Caco-2 (cell line): ENCODE results near the gene SCRN1. TPM values are rescaled to one million over a fixed set of nuclear protein-coding genes. Genes with fewer than 3 reads are reported as not detected.

ENCODE experiments used
- BruUV-seq: library from RNA; stranded (reverse); fragments of 400-500 nt; replicated peaks from 2 replicates; lab custom pipeline; 2021; lab: Mats Ljungman, UMichigan
- CTCF ChIA-PET: fragments of 300-600 bp; sonication (Branson Sonifier 250); formaldehyde crosslinking; loops from one replicate; lab custom pipeline; 2022; ENCODE audit warnings: antibody characterized with exemption; lab: Charles Lee
- POLR2A ChIA-PET: fragments of 300-600 bp; sonication (Branson Sonifier 250); formaldehyde crosslinking; loops from one replicate; lab custom pipeline; 2022; ENCODE audit warnings: antibody characterized with exemption; lab: Charles Lee
- DNase-seq, 2 experiments: peaks; one replicate each; pipeline versions ENCODE4 v3.0.0 to v3.0.0-alpha.2; 2020 to 2022
- H3K27me3 ChIP-seq: replicated peaks from 2 replicates; pipeline ENCODE4 v1.6.0; 2011; ENCODE audit warnings: low read length; ENCODE audit not compliant: control insufficient read depth, insufficient read depth
- H3K36me3 ChIP-seq: 2 replicates; pipeline ENCODE4 v1.5.1; 2011; ENCODE audit warnings: low read length; ENCODE audit not compliant: control insufficient read depth, insufficient read depth
- H3K4me1 ChIP-seq: fragments of 250-450 bp; sonication (Bioruptor Pico); 2 replicates; pipeline ENCODE4 v1.5.1; 2020; ENCODE audit warnings: mild to moderate bottlenecking
- H3K4me3 ChIP-seq: 2 replicates; pipeline ENCODE4 v1.5.1; 2011; ENCODE audit warnings: low read depth, mild to moderate bottlenecking, control low read depth, low read length
- H3K9me3 ChIP-seq: fragments of 250-450 bp; sonication (Bioruptor Pico); 2 replicates; pipeline ENCODE4 v1.5.1; 2020; ENCODE audit warnings: mild to moderate bottlenecking, moderate library complexity
- H3K27ac Mint-ChIP-seq: one replicate; pipeline ENCODE4 v1.8.0; 2022; ENCODE audit warnings: mixed read lengths; ENCODE audit not compliant: unreplicated experiment
- H3K27me3 Mint-ChIP-seq: one replicate; pipeline ENCODE4 v1.8.0; 2022; ENCODE audit warnings: mixed read lengths; ENCODE audit not compliant: insufficient read depth, unreplicated experiment
- H3K36me3 Mint-ChIP-seq: one replicate; pipeline ENCODE4 v1.8.0; 2022; ENCODE audit warnings: mild to moderate bottlenecking, mixed read lengths; ENCODE audit not compliant: insufficient read depth, unreplicated experiment
- H3K4me1 Mint-ChIP-seq: one replicate; pipeline ENCODE4 v1.8.0; 2022; ENCODE audit warnings: low read depth, mixed read lengths; ENCODE audit not compliant: unreplicated experiment
- H3K4me3 Mint-ChIP-seq: one replicate; pipeline ENCODE4 v1.8.0; 2022; ENCODE audit warnings: mild to moderate bottlenecking, moderate library complexity, mixed read lengths; ENCODE audit not compliant: unreplicated experiment
- H3K9me3 Mint-ChIP-seq: one replicate; pipeline ENCODE4 v1.8.0; 2022; ENCODE audit warnings: mixed read lengths; ENCODE audit not compliant: unreplicated experiment
- CTCF ChIP-seq, 2 experiments: fragments of 200-600 bp in 1 of 2; IDR thresholded peaks; 1 replicate in 1 of 2; 2 replicates in 1 of 2; pipeline versions ENCODE4 v1.5.1 to v1.8.0; 2011 to 2022; ENCODE audit warnings: antibody characterized with exemption in 1 of 2, control low read depth in 1 of 2, inconsistent platforms in 1 of 2, low read depth in 1 of 2, low read length in 1 of 2, mild to moderate bottlenecking in 1 of 2, moderate library complexity in 1 of 2; ENCODE audit not compliant: insufficient read depth in 1 of 2, severe bottlenecking in 1 of 2, unreplicated experiment in 1 of 2
- intact Hi-C: fragments of 100-400 bp; cut with micrococcal nuclease; formaldehyde crosslinking; loops from one replicate; pipeline ENCODE4 v1.10.0; 2022; ENCODE audit not compliant: unreplicated experiment
- total RNA-seq: library from RNA; stranded (reverse); gene quantifications from 2 replicates; pipeline ENCODE4 v1.2.3, GENCODE V29; 2022

The SCRN1 gene
- total RNA-seq, 1 experiment from 2014 or later = 92.9 TPM

- POLR2A ChIA-PET = no interaction called here
- H3K4me3 ChIP-seq = no peak overlapping the region
- H3K4me1 Mint-ChIP-seq = no peaks in the 10 kb centered on the region
- H3K27me3 Mint-ChIP-seq = no peaks in the 10 kb centered on the region
- H3K27ac Mint-ChIP-seq = no peak overlapping the region
- no TSS peak for BruUV-seq
- no peak for TF ChIP-seq CTCF (IDR thresholded peaks at IDR 0.05; ENCODE audit: insufficient read depth in 1 of 2, low read depth in 1 of 2, low read length in 1 of 2, severe bottlenecking in 1 of 2, unreplicated experiment in 1 of 2)
- H3K36me3 ChIP-seq = no peaks in the 10 kb centered on the region
- H3K9me3 Mint-ChIP-seq = no peaks in the 10 kb centered on the region
- intact Hi-C loops = no loop called here
- no peak for DNase-seq
- CTCF ChIA-PET = no interaction called here
- H3K27me3 ChIP-seq = no peaks in the 10 kb centered on the region
- no peak overlapping the region for H3K4me3 Mint-ChIP-seq
- no peaks in the 10 kb centered on the region for H3K4me1 ChIP-seq
- no peaks in the 10 kb centered on the region for H3K36me3 Mint-ChIP-seq
- no peaks in the 10 kb centered on the region for H3K9me3 ChIP-seq
Observed at GRCh38 chr7:30010021-30010420, 20.4 kb upstream of the SCRN1 start.

GRCh38 chr7:30005464-30005863, 15.9 kb upstream of the SCRN1 start:
- CTCF ChIA-PET = no interaction called here
- H3K27me3 ChIP-seq = no peaks in the 10 kb centered on the region
- no TSS peak for BruUV-seq
- no peaks in the 10 kb centered on the region for H3K36me3 ChIP-seq
- no peaks in the 10 kb centered on the region for H3K36me3 Mint-ChIP-seq
- no peak for TF ChIP-seq CTCF (IDR thresholded peaks at IDR 0.05; ENCODE audit: insufficient read depth in 1 of 2, low read depth in 1 of 2, low read length in 1 of 2, severe bottlenecking in 1 of 2, unreplicated experiment in 1 of 2)
- H3K4me3 ChIP-seq = no peak overlapping the region
- H3K9me3 ChIP-seq = no peaks in the 10 kb centered on the region
- H3K4me3 Mint-ChIP-seq = no peak overlapping the region
- POLR2A ChIA-PET = no interaction called here
- H3K9me3 Mint-ChIP-seq = no peaks in the 10 kb centered on the region
- no peaks in the 10 kb centered on the region for H3K27me3 Mint-ChIP-seq
- intact Hi-C loops = no loop called here
- DNase-seq = no peak
- no peaks in the 10 kb centered on the region for H3K4me1 Mint-ChIP-seq
- H3K4me1 ChIP-seq = no peaks in the 10 kb centered on the region
- H3K27ac Mint-ChIP-seq = no peak overlapping the region

GRCh38 chr7:30003098-30003497, 13.5 kb upstream of the SCRN1 start:
- CTCF ChIA-PET = no interaction called here
- Histone ChIP-seq H3K27me3 (no peaks in the 10 kb centered on the region), H3K4me3 (no peak overlapping the region), H3K36me3 (no peaks in the 10 kb centered on the region), H3K4me1 (no peaks in the 10 kb centered on the region), H3K9me3 (no peaks in the 10 kb centered on the region)
- no peak for TF ChIP-seq CTCF (IDR thresholded peaks at IDR 0.05; ENCODE audit: insufficient read depth in 1 of 2, low read depth in 1 of 2, low read length in 1 of 2, severe bottlenecking in 1 of 2, unreplicated experiment in 1 of 2)
- no peak overlapping the region for H3K27ac Mint-ChIP-seq
- no TSS peak for BruUV-seq
- intact Hi-C loops = no loop called here
- H3K4me3 Mint-ChIP-seq = no peak overlapping the region
- POLR2A ChIA-PET = no interaction called here
- no peaks in the 10 kb centered on the region for H3K36me3 Mint-ChIP-seq
- no peaks in the 10 kb centered on the region for H3K4me1 Mint-ChIP-seq
- DNase-seq = no peak
- H3K27me3 Mint-ChIP-seq = no peaks in the 10 kb centered on the region
- no peaks in the 10 kb centered on the region for H3K9me3 Mint-ChIP-seq
